Stimulated activated CD8-positive, alpha-beta memory T cell treated with anti-CD3 and anti-CD28 coated beads, Interleukin-7, amount 100 ng/mL, for 24 hours (primary cell): ENCODE results near the gene UPK2.

Source experiments
- DNase-seq: peaks from one replicate; pipeline ENCODE4 v3.0.0-alpha.2; 2020; ENCODE audit warnings: low read depth

Gene UPK2

GRCh38 chr11:118917481-118918127, 38.5 kb upstream of the UPK2 start:
- DNase-seq = no peak

- DNase-seq = no peak
Measured at GRCh38 chr11:118918128-118918685, 37.9 kb upstream of the UPK2 start.

- DNase-seq = no peak
Measured at GRCh38 chr11:118918686-118919280, 37.3 kb upstream of the UPK2 start.

- DNase-seq = no peak
Measured at GRCh38 chr11:118921121-118921928, 34.8 kb upstream of the UPK2 start.

GRCh38 chr11:118921929-118922744, 34.0 kb upstream of the UPK2 start:
- no peak for DNase-seq

- DNase-seq = no peak
Measured at GRCh38 chr11:118922745-118923627, 33.1 kb upstream of the UPK2 start.

GRCh38 chr11:118923721-118924587, 32.1 kb upstream of the UPK2 start:
- no peak for DNase-seq

GRCh38 chr11:118924591-118925585, 31.2 kb upstream of the UPK2 start:
- no peak for DNase-seq

- DNase-seq = no peak
Measured at GRCh38 chr11:118927554-118928100, 28.5 kb upstream of the UPK2 start.

GRCh38 chr11:118928101-118928869, 27.8 kb upstream of the UPK2 start:
- DNase-seq = peak; percentile 93

GRCh38 chr11:118928870-118929500, 27.1 kb upstream of the UPK2 start:
- no peak for DNase-seq

GRCh38 chr11:118929501-118930093, 26.5 kb upstream of the UPK2 start:
- DNase-seq = no peak

GRCh38 chr11:118930094-118930712, 25.9 kb upstream of the UPK2 start:
- peak; percentile 84 for DNase-seq

- DNase-seq = no peak
Measured at GRCh38 chr11:118931571-118931970, 24.5 kb upstream of the UPK2 start.

- no peak for DNase-seq
Measured at GRCh38 chr11:118933486-118933885, 22.6 kb upstream of the UPK2 start.

GRCh38 chr11:118935376-118935775, 20.7 kb upstream of the UPK2 start:
- DNase-seq = no peak
